Measurements from ENCODE around the gene KCNK2. TPM values are rescaled to one million over a fixed set of nuclear protein-coding genes. Genes with fewer than 3 reads are reported as not detected.

KCNK2 gene
- total RNA-seq, result 7.8 and 11.5 TPM in 2 replicates

DNA sequence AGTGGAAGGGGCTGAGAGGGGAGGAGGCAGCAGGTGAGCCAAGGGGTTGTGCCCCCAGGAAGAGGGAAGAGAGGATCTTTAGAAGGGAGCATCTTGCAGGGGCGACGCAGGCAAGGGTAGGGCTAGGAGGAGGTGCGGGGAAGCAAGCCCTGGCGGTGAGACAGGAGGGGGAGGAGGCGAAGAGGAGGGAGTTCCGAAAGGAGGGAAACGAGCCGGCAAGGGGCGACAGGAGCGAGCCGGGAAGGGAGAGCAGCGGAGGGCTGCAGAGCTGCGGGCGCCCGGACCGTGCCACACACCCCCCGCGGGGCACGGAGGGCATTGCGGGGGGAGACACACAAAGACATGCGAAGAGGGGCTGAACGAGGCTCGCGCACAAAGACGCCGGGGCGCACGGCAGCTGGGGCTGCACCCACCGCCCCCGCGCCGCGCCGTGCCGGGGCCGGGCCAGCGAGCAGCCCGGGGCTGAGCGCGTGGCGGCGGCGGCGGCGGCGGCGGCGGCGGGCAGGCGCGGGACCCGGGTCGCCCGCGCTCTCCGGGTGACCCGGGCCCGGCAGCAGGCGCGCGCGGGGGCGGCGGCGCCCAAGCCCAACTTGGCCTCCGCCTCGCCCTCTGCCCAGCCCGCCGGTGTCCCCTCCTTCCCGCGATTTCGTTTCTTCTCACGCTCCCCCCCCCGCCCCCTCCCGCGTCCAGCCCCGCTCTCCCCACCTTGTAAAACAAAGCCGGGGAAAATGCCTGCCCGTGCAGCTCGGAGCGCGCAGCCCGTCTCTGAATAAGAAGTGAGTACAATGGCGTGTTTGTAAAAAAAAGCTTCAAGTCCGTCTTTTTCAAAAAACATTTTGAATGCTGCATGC is at the start of gene KCNK2:
KCNK2 (plus strand) TSS at position 206 of the 851 bp plus-strand sequence. CDS start 649 bp downstream, outside the sequence.

